H9 (cell line): ENCODE measurements around the gene PARVB. TPM values are rescaled to one million over a fixed set of nuclear protein-coding genes. Genes with fewer than 3 reads are reported as not detected.
A peak's percentile ranks its signal among the peaks of the same experiment; 100 is the strongest.

Experiments used
- DNase-seq: peaks from one replicate; pipeline ENCODE4 v3.0.0-alpha.2; 2017
- H2AFZ ChIP-seq: one replicate; pipeline ENCODE4 v1.6.1; 2013; ENCODE audit warnings: mild to moderate bottlenecking, low read length, control low read depth, moderate library complexity
- H2AK5ac ChIP-seq: 2 replicates; pipeline ENCODE4 v1.6.1; 2013; ENCODE audit warnings: low read length, control low read depth, mixed read lengths; ENCODE audit not compliant: insufficient read length
- H2BK120ac ChIP-seq: one replicate; pipeline ENCODE4 v1.6.1; 2013; ENCODE audit warnings: low read depth, mild to moderate bottlenecking, low read length, control low read depth, inconsistent platforms; ENCODE audit not compliant: poor library complexity, severe bottlenecking
- H2BK12ac ChIP-seq: 2 replicates; pipeline ENCODE4 v1.6.1; 2013; ENCODE audit warnings: low read length, control low read depth, mixed read lengths, low read depth; ENCODE audit not compliant: insufficient read length
- H2BK15ac ChIP-seq: 2 replicates; pipeline ENCODE4 v1.6.1; 2013; ENCODE audit warnings: low read depth, low read length, control low read depth
- H2BK20ac ChIP-seq: one replicate; pipeline ENCODE4 v1.6.1; 2013; ENCODE audit warnings: low read depth, mild to moderate bottlenecking, low read length, control low read depth, inconsistent platforms; ENCODE audit not compliant: poor library complexity, severe bottlenecking
- H2BK5ac ChIP-seq: 2 replicates; pipeline ENCODE4 v1.6.1; 2013; ENCODE audit warnings: low read length, control low read depth, mixed read lengths; ENCODE audit not compliant: insufficient read length
- H3K14ac ChIP-seq: 2 replicates; pipeline ENCODE4 v1.6.1; 2013; ENCODE audit warnings: low read length, control low read depth; ENCODE audit not compliant: insufficient read depth
- H3K18ac ChIP-seq: 2 replicates; pipeline ENCODE4 v1.6.1; 2013; ENCODE audit warnings: low read depth, mild to moderate bottlenecking, mixed read lengths, low read length, control low read depth; ENCODE audit not compliant: insufficient read length
- H3K23ac ChIP-seq: 2 replicates; pipeline ENCODE4 v1.6.1; 2013; ENCODE audit warnings: low read length, control low read depth, mixed read lengths, low read depth; ENCODE audit not compliant: insufficient read length
- H3K23me2 ChIP-seq: 2 replicates; pipeline ENCODE4 v1.6.1; 2013; ENCODE audit warnings: low read depth, mild to moderate bottlenecking, mixed read lengths, low read length, control low read depth; ENCODE audit not compliant: insufficient read length, poor library complexity, severe bottlenecking
- H3K27ac ChIP-seq: 2 replicates; pipeline ENCODE4 v1.5.1; 2013; ENCODE audit warnings: low read length, control low read depth, mixed read lengths, low read depth; ENCODE audit not compliant: insufficient read length
- H3K27me3 ChIP-seq: 2 replicates; pipeline ENCODE4 v1.6.1; 2013; ENCODE audit warnings: low read length, control low read depth, inconsistent platforms; ENCODE audit not compliant: insufficient read depth
- H3K4ac ChIP-seq: 2 replicates; pipeline ENCODE4 v1.6.1; 2013; ENCODE audit warnings: low read depth, mild to moderate bottlenecking, control low read depth, inconsistent platforms, low read length, moderate library complexity
- H3K4me1 ChIP-seq: 2 replicates; pipeline ENCODE4 v1.6.1; 2013; ENCODE audit warnings: low read length, control low read depth, inconsistent platforms; ENCODE audit not compliant: insufficient read depth
- H3K4me2 ChIP-seq: 2 replicates; pipeline ENCODE4 v1.6.1; 2013; ENCODE audit warnings: low read length, control low read depth, mixed read lengths; ENCODE audit not compliant: insufficient read length, insufficient read depth
- H3K56ac ChIP-seq: 2 replicates; pipeline ENCODE4 v1.6.1; 2013; ENCODE audit warnings: low read depth, mild to moderate bottlenecking, mixed read lengths, low read length, control low read depth; ENCODE audit not compliant: insufficient read length
- H3K79me1 ChIP-seq: 2 replicates; pipeline ENCODE4 v1.6.1; 2013; ENCODE audit warnings: low read depth, mild to moderate bottlenecking, moderate library complexity, low read length, control low read depth, inconsistent platforms; ENCODE audit not compliant: insufficient read depth, poor library complexity, severe bottlenecking
- H3K79me2 ChIP-seq: 2 replicates; pipeline ENCODE4 v1.6.1; 2013; ENCODE audit warnings: low read length, control low read depth, inconsistent platforms; ENCODE audit not compliant: insufficient read depth
- H3K9ac ChIP-seq: 2 replicates; pipeline ENCODE4 v1.6.1; 2013; ENCODE audit warnings: low read length, control low read depth, mixed read lengths; ENCODE audit not compliant: insufficient read length; ENCODE audit errors: extremely low read depth
- H3K9me3 ChIP-seq: one replicate; pipeline ENCODE4 v1.6.1; 2013; ENCODE audit warnings: low read depth, low read length, inconsistent platforms; ENCODE audit not compliant: control insufficient read depth
- H3T11ph ChIP-seq: one replicate; pipeline ENCODE4 v1.6.1; 2013; ENCODE audit warnings: mild to moderate bottlenecking, low read length, control low read depth, inconsistent platforms
- H4K20me1 ChIP-seq: one replicate; pipeline ENCODE4 v1.6.1; 2013; ENCODE audit not compliant: control insufficient read depth, insufficient read length, insufficient read depth
- H4K5ac ChIP-seq: 2 replicates; pipeline ENCODE4 v1.6.1; 2013; ENCODE audit warnings: low read depth, mild to moderate bottlenecking, mixed read lengths, low read length, control low read depth; ENCODE audit not compliant: insufficient read length
- H4K8ac ChIP-seq: replicated peaks from 2 replicates; pipeline ENCODE4 v1.6.1; 2013; ENCODE audit warnings: low read length, control low read depth, mixed read lengths, low read depth; ENCODE audit not compliant: insufficient read length
- H4K91ac ChIP-seq: 2 replicates; pipeline ENCODE4 v1.6.1; 2013; ENCODE audit warnings: low read depth, mild to moderate bottlenecking, moderate library complexity, mixed read lengths, low read length, control low read depth; ENCODE audit not compliant: insufficient read length
- H3K27ac Mint-ChIP-seq, 3 experiments: 2 replicates in 2 of 3; 3 replicates in 1 of 3; pipeline ENCODE4 v1.8.0; 2020 to 2021; ENCODE audit warnings: mixed read lengths in 3 of 3, mild to moderate bottlenecking in 1 of 3, moderate library complexity in 1 of 3
- H3K27me3 Mint-ChIP-seq: 2 replicates; pipeline ENCODE4 v1.8.0; 2021; ENCODE audit warnings: low read depth, mild to moderate bottlenecking, moderate library complexity, mixed read lengths
- H3K36me3 Mint-ChIP-seq, 3 experiments: 2 replicates in 2 of 3; 3 replicates in 1 of 3; pipeline ENCODE4 v1.8.0; 2020 to 2021; ENCODE audit warnings: low read depth in 3 of 3, mixed read lengths in 3 of 3; ENCODE audit not compliant: insufficient read depth in 1 of 3
- H3K4me1 Mint-ChIP-seq, 2 experiments: 2 replicates each; pipeline ENCODE4 v1.8.0; 2020; ENCODE audit warnings: mixed read lengths in 2 of 2
- H3K4me3 Mint-ChIP-seq, 2 experiments: 2 replicates in 1 of 2; 3 replicates in 1 of 2; pipeline ENCODE4 v1.8.0; 2020 to 2021; ENCODE audit warnings: mild to moderate bottlenecking in 2 of 2, mixed read lengths in 2 of 2, moderate library complexity in 1 of 2
- H3K9me3 Mint-ChIP-seq, 2 experiments: 2 replicates in 1 of 2; 3 replicates in 1 of 2; pipeline ENCODE4 v1.8.0; 2020; ENCODE audit warnings: mild to moderate bottlenecking in 2 of 2, mixed read lengths in 2 of 2, moderate library complexity in 1 of 2
- WGBS: extraction: QIAGEN DNeasy Blood & Tissue Kit; methylation state at CpG from one replicate; pipeline ENCODE4 v1.1.7; 2013; ENCODE audit warnings: missing lambda C conversion rate, low lambda C conversion rate, mixed read lengths; ENCODE audit not compliant: insufficient read length; ENCODE audit errors: extremely low coverage; 5-methylcytosine and 5-hydroxymethylcytosine counted together
- total RNA-seq: library from RNA; stranded (reverse); gene quantifications from 2 replicates; pipeline ENCODE4 v1.2.1, GENCODE V29; 2021
- TF ChIP-seq, protein P1 (sequence below): fragments of 200-600 bp; sonication (generic); conservative IDR thresholded peaks from 3 replicates; pipeline ENCODE4 v1.8.0; 2021; ENCODE audit warnings: antibody characterized with exemption, mild to moderate bottlenecking

PARVB gene
- total RNA-seq, 1 experiment from 2014 or later, result 15.6 TPM

DNA sequence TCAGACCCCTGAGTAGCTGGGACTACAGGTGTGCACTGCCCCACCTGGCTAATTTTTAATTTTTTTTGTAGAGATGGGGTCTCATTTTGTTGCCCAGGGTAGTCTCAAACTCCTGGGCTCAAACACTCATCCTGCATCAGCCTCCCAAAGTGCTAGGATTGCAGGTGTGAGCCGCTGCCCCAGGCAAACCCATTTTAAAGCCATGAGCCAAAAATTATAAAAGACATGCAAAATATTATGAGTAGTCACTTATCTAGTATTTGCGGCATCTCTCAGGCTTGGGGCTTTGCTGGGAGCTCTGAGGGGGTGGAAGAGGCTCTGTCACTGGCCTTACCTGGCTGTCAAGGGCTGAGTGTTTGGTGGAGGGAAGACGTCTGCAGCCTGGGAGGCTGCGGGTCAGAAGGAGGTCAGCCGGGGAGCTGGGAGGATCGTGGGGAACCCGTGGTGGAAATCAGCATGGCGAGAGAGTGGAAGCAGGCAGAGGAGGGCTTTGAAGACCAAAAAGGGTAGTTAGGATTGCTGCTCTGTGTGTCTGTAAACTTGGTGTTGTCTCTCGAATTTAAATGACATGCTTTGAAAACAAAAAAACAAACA is 87.6 kb downstream of the PARVB start:
- H3K27ac ChIP-seq, result no peak overlapping the region
- peak overlapping the region; percentile 27 to 97 (median 88); a peak in 6 of 7 replicates for H3K27ac Mint-ChIP-seq
- DNase-seq, result no peak

More for the DNA sequence above, 87.6 kb downstream of the PARVB start:
- Histone ChIP-seq H4K20me1 (no peaks in the 10 kb centered on the region), H2BK20ac (no peak overlapping the region), H2AK5ac (no peak overlapping the region), H2BK15ac (no peak overlapping the region), H3K23ac (no peak overlapping the region), H2BK12ac (no peak overlapping the region), H3K4me1 (peaks cover 7% of the 10 kb centered on the region; the same call in 1 of the 2 replicates), H2BK5ac (no peak overlapping the region), H4K91ac (no peak overlapping the region), H3K14ac (no peak overlapping the region), H3K18ac (no peak overlapping the region), H3K23me2 (no peaks in the 10 kb centered on the region), H3K79me2 (no peaks in the 10 kb centered on the region), H3K27me3 (no peaks in the 10 kb centered on the region), H3K56ac (no peak overlapping the region), H3K9ac (no peak overlapping the region), H3K4ac (no peak overlapping the region), H3T11ph (no peak overlapping the region), H4K8ac (no peak overlapping the region), H2BK120ac (no peak overlapping the region), H2AFZ (no peak overlapping the region), H3K9me3 (no peaks in the 10 kb centered on the region), H3K4me2 (no peak overlapping the region), H3K79me1 (no peaks in the 10 kb centered on the region), H4K5ac (no peak overlapping the region)
- TF ChIP-seq, protein P1, sequence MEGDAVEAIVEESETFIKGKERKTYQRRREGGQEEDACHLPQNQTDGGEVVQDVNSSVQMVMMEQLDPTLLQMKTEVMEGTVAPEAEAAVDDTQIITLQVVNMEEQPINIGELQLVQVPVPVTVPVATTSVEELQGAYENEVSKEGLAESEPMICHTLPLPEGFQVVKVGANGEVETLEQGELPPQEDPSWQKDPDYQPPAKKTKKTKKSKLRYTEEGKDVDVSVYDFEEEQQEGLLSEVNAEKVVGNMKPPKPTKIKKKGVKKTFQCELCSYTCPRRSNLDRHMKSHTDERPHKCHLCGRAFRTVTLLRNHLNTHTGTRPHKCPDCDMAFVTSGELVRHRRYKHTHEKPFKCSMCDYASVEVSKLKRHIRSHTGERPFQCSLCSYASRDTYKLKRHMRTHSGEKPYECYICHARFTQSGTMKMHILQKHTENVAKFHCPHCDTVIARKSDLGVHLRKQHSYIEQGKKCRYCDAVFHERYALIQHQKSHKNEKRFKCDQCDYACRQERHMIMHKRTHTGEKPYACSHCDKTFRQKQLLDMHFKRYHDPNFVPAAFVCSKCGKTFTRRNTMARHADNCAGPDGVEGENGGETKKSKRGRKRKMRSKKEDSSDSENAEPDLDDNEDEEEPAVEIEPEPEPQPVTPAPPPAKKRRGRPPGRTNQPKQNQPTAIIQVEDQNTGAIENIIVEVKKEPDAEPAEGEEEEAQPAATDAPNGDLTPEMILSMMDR, result no peak
- peaks cover 33 to 45% of the 10 kb centered on the region in 2 experiments for H3K4me1 Mint-ChIP-seq
- H3K9me3 Mint-ChIP-seq, result no peaks in the 10 kb centered on the region; a peak in 1 of 5 replicates
- H3K27me3 Mint-ChIP-seq, result peaks cover under 1% of the 10 kb centered on the region; the same call in 1 of the 2 replicates
- H3K4me3 Mint-ChIP-seq, result no peak overlapping the region; a peak in 1 of 5 replicates
- no CpG with 5 or more reads among the region's 9 CpGs for WGBS
- H3K36me3 Mint-ChIP-seq, result no peaks in the 10 kb centered on the region; a peak in 1 of 7 replicates
